HAP-1 (cell line): ENCODE results near the gene ARVCF.

ENCODE experiments used
- DNase-seq, 2 experiments: peaks; one replicate each; pipeline ENCODE4 v3.0.0-alpha.2; 2016 to 2020; ENCODE audit warnings: low spot score in 2 of 2
- H3K27me3 ChIP-seq: fragments of 250-450 bp; sonication (Bioruptor Pico); 2 replicates; pipeline ENCODE4 v1.5.1; 2020; ENCODE audit warnings: low read depth, mild to moderate bottlenecking, moderate library complexity
- H3K36me3 ChIP-seq: fragments of 250-450 bp; sonication (Bioruptor Pico); replicated peaks from 2 replicates; pipeline ENCODE4 v1.5.1; 2020; ENCODE audit warnings: mild to moderate bottlenecking
- H3K4me1 ChIP-seq: fragments of 250-450 bp; sonication (Bioruptor Pico); 2 replicates; pipeline ENCODE4 v1.5.1; 2020; ENCODE audit warnings: mild to moderate bottlenecking
- H3K4me3 ChIP-seq: fragments of 250-450 bp; sonication (Bioruptor Pico); 2 replicates; pipeline ENCODE4 v1.5.1; 2020; ENCODE audit warnings: mild to moderate bottlenecking, moderate library complexity
- H3K9me3 ChIP-seq: fragments of 250-450 bp; sonication (Bioruptor Pico); 2 replicates; pipeline ENCODE4 v1.5.1; 2020; ENCODE audit warnings: mild to moderate bottlenecking, moderate library complexity
- in situ Hi-C: fragments of 300-500 bp; cut with MboI; formaldehyde crosslinking; loops from 3 replicates; pipeline ENCODE4 v1.14.3; 2020; ENCODE audit warnings: low sequenced_read_pairs, inconsistent platforms, mixed read lengths

ARVCF gene

GRCh38 chr22:20011123-20011992 is 5.3 kb downstream of the ARVCF start:
- Histone ChIP-seq H3K27me3 (no peaks in the 10 kb centered on the region), H3K36me3 (no peaks in the 10 kb centered on the region), H3K4me3 (no peak overlapping the region), H3K9me3 (no peaks in the 10 kb centered on the region), H3K4me1 (no peaks in the 10 kb centered on the region)
- DNase-seq: no peak
- in situ Hi-C loops: loop anchor here (10.0 kb wide), 1 partner anchor 63 kb away; no protein-coding TSS in a partner anchor

GRCh38 chr22:20010307-20011122 is 6.1 kb downstream of the ARVCF start:
- in situ Hi-C loops: loop anchor here (10.0 kb wide), 1 partner anchor 64 kb away; no protein-coding TSS in a partner anchor
- H3K4me1 ChIP-seq: no peaks in the 10 kb centered on the region
- H3K9me3 ChIP-seq: no peaks in the 10 kb centered on the region
- DNase-seq: no peak
- H3K4me3 ChIP-seq: no peak overlapping the region
- H3K36me3 ChIP-seq: no peaks in the 10 kb centered on the region
- H3K27me3 ChIP-seq: no peaks in the 10 kb centered on the region

DNA sequence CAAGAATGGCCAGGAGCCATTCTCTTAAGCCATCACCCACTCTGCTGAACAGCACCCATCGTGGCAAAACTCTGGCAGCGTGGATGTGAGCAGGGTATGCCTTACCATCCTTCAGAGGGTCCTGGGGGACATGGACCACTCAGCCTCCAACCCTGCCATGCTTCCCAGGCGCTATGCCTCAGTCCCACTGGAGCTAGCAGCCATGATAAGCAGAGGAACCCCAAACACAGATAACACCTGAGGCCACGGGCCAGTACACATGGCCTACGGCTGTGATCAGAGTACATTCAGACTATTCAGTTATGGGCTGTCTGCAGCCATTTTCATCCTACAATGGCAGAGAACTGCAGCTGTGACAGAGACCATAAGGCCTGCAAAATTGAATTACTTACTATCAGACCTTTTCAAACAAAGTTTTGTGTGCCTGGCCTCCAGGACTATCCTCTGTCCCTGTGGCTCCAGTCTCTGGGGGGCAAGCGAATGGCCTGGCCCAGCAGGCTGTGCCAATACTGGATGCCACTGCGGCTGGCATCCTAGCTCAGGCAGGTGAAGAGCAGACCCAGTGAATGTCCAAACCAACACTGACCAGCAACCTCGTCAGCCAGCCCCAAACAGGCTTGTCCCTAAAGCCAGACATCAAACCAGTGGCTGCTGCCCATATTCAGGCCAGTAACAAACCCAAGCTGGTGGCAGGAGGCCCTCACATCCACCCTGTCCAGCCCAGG is 6.9 kb downstream of the ARVCF start:
- no peaks in the 10 kb centered on the region for H3K36me3 ChIP-seq
- H3K4me3 ChIP-seq: no peak overlapping the region
- no peaks in the 10 kb centered on the region for H3K27me3 ChIP-seq
- no peaks in the 10 kb centered on the region for H3K9me3 ChIP-seq
- H3K4me1 ChIP-seq: no peaks in the 10 kb centered on the region
- in situ Hi-C loops: loop anchor here (10.0 kb wide), 1 partner anchor 65 kb away; no protein-coding TSS in a partner anchor
- DNase-seq: no peak

DNA sequence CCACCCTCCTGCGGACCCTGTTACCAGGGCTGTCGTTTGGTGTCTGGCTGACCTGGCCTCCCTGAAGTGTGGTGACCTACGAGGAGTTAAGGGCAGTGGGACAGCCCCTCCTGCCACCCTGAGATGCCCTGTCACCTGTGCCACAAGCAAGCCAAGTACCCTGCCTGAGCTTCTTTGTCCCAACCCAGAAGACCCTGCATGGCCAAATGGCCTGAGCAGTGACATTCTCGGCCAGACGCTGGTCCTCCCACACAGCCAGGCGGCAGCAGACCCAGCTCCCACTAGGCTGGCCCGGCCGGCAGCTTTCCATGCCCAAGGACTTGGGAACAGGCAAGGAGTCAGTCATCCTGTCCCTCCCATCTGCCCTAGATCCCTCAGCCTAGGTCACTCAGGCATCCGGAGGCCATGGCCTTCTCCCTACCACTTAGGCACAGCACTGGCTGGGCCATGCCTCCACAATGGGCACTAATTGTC is 7.6 kb downstream of the ARVCF start:
- DNase-seq: no peak
- Histone ChIP-seq H3K4me3 (no peak overlapping the region), H3K36me3 (no peaks in the 10 kb centered on the region), H3K27me3 (no peaks in the 10 kb centered on the region), H3K4me1 (no peaks in the 10 kb centered on the region), H3K9me3 (peaks cover 2% of the 10 kb centered on the region; the same call in 1 of the 2 replicates)
- in situ Hi-C loops: no loop called here

DNA sequence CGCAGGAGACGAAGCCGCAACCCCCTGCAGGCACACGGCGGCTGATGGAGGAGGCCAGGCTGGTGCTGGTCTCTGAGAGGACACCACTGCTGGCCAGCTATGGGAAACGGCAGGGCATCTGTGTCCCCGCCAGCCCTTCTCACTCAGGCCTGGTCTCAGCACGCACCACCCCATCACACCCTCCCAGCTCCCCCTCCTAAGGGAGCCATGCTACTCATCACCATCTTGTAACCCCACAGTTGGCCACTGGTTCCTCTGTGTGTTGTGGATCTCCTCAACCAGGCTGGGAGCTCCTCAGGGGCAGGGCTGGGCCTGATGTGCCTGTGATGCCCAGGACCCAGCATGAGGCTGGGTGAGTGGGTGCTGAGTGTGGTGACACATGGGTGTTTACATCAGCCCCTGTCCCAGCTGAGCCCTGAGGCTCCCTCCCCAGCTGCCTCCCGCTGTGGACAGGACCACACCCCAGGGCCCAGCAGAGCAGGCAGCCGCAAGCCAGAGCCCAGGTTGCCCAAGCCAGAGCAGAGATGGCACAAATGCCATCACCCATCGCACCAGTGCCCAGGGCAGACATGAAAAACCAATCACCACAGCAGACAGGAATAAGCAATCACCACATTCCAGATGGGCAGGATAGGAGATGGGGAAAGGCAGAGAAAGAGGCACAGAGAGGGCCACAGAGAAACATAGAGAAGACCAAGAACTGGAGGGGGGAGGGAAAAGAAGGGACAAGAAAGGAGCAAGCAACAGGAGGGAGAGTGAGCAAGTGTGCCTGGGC is 8.2 kb downstream of the ARVCF start:
- H3K36me3 ChIP-seq: no peaks in the 10 kb centered on the region
- in situ Hi-C loops: no loop called here

GRCh38 chr22:20004464-20004863 is 12.2 kb downstream of the ARVCF start:
- no peak for DNase-seq
- Histone ChIP-seq H3K36me3 (no peaks in the 10 kb centered on the region), H3K27me3 (no peaks in the 10 kb centered on the region), H3K4me3 (no peak overlapping the region), H3K9me3 (peaks cover 4% of the 10 kb centered on the region), H3K4me1 (0 out of 2 replicates have a peak, but pooled peaks cover 3% of the 10 kb centered on the region)
- in situ Hi-C loops: no loop called here

More for the DNA sequence above, 8.2 kb downstream of the ARVCF start:
- no peaks in the 10 kb centered on the region for H3K27me3 ChIP-seq
- DNase-seq: no peak
- H3K4me3 ChIP-seq: no peak overlapping the region
- no peaks in the 10 kb centered on the region for H3K4me1 ChIP-seq
- peaks cover 4% of the 10 kb centered on the region; the same call in 1 of the 2 replicates for H3K9me3 ChIP-seq

GRCh38 chr22:20003304-20003703 is 13.3 kb downstream of the ARVCF start:
- in situ Hi-C loops: no loop called here
- no peaks in the 10 kb centered on the region for H3K27me3 ChIP-seq
- H3K4me3 ChIP-seq: no peak overlapping the region
- DNase-seq: no peak
- H3K36me3 ChIP-seq: no peaks in the 10 kb centered on the region
- H3K4me1 ChIP-seq: 0 out of 2 replicates have a peak, but pooled peaks cover 3% of the 10 kb centered on the region
- peaks cover 4% of the 10 kb centered on the region for H3K9me3 ChIP-seq

GRCh38 chr22:20002636-20003035 is 14.0 kb downstream of the ARVCF start:
- H3K9me3 ChIP-seq: peaks cover 4% of the 10 kb centered on the region
- in situ Hi-C loops: no loop called here
- H3K27me3 ChIP-seq: no peaks in the 10 kb centered on the region
- no peak for DNase-seq
- no peaks in the 10 kb centered on the region for H3K36me3 ChIP-seq
- H3K4me3 ChIP-seq: no peak overlapping the region
- 0 out of 2 replicates have a peak, but pooled peaks cover 3% of the 10 kb centered on the region for H3K4me1 ChIP-seq

- Histone ChIP-seq H3K4me1 (0 out of 2 replicates have a peak, but pooled peaks cover 3% of the 10 kb centered on the region), H3K4me3 (no peak overlapping the region), H3K9me3 (peaks cover 4% of the 10 kb centered on the region), H3K36me3 (no peaks in the 10 kb centered on the region), H3K27me3 (no peaks in the 10 kb centered on the region)
- no peak for DNase-seq
- in situ Hi-C loops: no loop called here
Measured at GRCh38 chr22:20002128-20002527, 14.5 kb downstream of the ARVCF start.

GRCh38 chr22:20001082-20001638 is 15.5 kb downstream of the ARVCF start:
- H3K36me3 ChIP-seq: no peaks in the 10 kb centered on the region
- H3K9me3 ChIP-seq: peaks cover 4% of the 10 kb centered on the region
- H3K4me1 ChIP-seq: 0 out of 2 replicates have a peak, but pooled peaks cover 3% of the 10 kb centered on the region
- H3K27me3 ChIP-seq: no peaks in the 10 kb centered on the region
- in situ Hi-C loops: no loop called here
- DNase-seq: no peak
- no peak overlapping the region for H3K4me3 ChIP-seq

DNA sequence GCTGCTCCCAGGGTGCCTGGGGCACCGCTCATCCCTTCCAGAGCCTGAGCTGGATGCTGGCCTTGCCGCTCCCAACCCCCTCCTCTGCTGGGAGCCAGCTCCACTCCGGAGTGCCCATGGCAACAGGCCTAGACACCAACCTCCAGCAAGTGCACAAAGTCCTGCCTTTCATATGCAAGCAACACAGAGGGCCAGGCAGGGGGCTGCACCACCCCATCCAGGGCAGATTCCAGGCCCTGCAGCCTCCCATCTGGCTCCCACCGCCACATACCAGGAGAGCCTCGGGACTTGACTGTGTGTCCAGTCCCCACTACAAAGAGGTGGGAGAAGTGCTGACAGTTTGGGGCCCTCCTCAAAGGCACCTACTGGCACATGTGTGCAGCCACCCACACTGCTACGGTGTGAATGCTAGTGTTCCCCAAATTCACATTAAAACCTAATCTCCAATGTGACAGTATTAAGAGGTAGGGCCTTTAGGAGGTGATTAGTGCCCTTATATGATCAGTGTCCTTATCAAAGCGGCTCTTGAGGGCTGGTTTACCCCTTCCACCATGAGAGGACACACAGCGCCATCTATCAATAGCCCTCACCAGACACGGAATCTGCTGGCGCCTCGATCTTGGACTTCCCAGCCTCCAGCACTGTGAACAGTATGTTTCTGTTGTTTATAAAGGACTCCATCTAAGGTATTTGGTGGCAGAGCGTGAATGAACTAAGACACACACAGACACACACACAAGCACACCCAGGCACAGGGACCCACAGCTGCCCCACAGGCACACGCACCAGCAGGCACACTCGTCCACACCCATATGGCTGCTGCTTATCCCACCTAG is 16.2 kb downstream of the ARVCF start:
- peaks cover 4% of the 10 kb centered on the region for H3K9me3 ChIP-seq
- in situ Hi-C loops: no loop called here
- no peaks in the 10 kb centered on the region for H3K36me3 ChIP-seq
- H3K4me3 ChIP-seq: no peak overlapping the region
- no peaks in the 10 kb centered on the region for H3K27me3 ChIP-seq
- H3K4me1 ChIP-seq: 0 out of 2 replicates have a peak, but pooled peaks cover 3% of the 10 kb centered on the region
- DNase-seq: peak in 1 of 2 experiments; percentile 59
